Neural cell (in vitro differentiated cells): ENCODE measurements around the gene MTCH1.

Experiments used
- EP300 ChIP-seq: fragments of 450-650 bp; conservative IDR thresholded peaks from 2 replicates; pipeline ENCODE4 v1.6.1; 2014; ENCODE audit warnings: antibody characterized with exemption, mild to moderate bottlenecking, moderate library complexity; ENCODE audit not compliant: poor library complexity, severe bottlenecking
- EZH2 ChIP-seq: fragments of 200-600, 300-800 bp; shearing (Covaris generic), sonication (generic); IDR thresholded peaks from 2 replicates; pipeline ENCODE4 v1.6.1; 2014; ENCODE audit warnings: antibody characterized with exemption, low read length, borderline replicate concordance, mild to moderate bottlenecking; ENCODE audit not compliant: insufficient read depth, poor library complexity, severe bottlenecking
- MXI1 ChIP-seq: fragments of 450-650 bp; conservative IDR thresholded peaks from 2 replicates; pipeline ENCODE4 v1.6.1; 2014; ENCODE audit warnings: antibody characterized with exemption, mild to moderate bottlenecking; ENCODE audit not compliant: poor library complexity, severe bottlenecking
- POLR2AphosphoS5 ChIP-seq: IDR thresholded peaks from 2 replicates; pipeline ENCODE4 v1.6.1; 2012
- RAD21 ChIP-seq: fragments of 450-650 bp; conservative IDR thresholded peaks from 2 replicates; pipeline ENCODE4 v1.6.1; 2014; ENCODE audit warnings: antibody characterized with exemption, mild to moderate bottlenecking, moderate library complexity
- TAF1 ChIP-seq: IDR thresholded peaks from 2 replicates; pipeline ENCODE4 v1.6.1; 2012; ENCODE audit warnings: low read depth
- TF ChIP-seq, protein P1 (sequence below): fragments of 450-650 bp; IDR thresholded peaks from 2 replicates; pipeline ENCODE4 v1.5.1; 2014; ENCODE audit warnings: antibody characterized with exemption, mild to moderate bottlenecking, moderate library complexity; ENCODE audit not compliant: poor library complexity, severe bottlenecking
- TF ChIP-seq, protein P2 (sequence below): IDR thresholded peaks from 2 replicates; pipeline ENCODE4 v1.6.1; 2012; ENCODE audit warnings: borderline replicate concordance

DNA sequence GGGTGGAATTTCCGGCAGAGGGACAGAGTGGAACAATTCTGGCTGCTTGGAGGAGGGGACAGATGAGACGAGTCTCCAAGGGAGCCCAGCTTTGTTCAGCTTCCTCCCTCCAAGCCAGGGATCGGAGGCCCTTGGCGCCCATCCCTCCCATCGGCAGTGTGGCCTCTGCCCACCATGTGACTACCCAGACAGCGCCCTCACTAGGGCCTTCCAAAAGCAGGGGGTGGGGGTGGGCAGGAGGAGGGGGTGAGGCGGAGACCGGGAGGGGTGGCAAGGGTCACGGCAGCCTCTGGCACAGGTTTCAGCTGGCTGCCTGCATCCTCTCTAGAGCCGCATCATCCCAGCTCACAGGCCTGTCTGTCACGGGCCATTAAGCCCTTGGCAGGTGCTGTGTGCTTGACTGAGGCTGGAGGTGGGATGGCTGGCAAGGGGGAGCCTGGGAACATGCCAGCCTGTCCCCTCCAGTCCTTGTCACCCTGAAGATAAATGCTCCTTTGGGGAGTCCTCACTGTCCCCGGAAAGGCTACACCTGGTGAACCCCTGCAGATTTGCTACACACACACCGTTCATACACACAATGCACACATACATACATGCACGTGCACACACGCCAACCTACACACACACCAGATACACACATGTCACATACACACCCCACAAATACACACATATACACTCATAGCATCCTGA, 13.2 kb upstream of the MTCH1 start:
- TF ChIP-seq, protein P1, sequence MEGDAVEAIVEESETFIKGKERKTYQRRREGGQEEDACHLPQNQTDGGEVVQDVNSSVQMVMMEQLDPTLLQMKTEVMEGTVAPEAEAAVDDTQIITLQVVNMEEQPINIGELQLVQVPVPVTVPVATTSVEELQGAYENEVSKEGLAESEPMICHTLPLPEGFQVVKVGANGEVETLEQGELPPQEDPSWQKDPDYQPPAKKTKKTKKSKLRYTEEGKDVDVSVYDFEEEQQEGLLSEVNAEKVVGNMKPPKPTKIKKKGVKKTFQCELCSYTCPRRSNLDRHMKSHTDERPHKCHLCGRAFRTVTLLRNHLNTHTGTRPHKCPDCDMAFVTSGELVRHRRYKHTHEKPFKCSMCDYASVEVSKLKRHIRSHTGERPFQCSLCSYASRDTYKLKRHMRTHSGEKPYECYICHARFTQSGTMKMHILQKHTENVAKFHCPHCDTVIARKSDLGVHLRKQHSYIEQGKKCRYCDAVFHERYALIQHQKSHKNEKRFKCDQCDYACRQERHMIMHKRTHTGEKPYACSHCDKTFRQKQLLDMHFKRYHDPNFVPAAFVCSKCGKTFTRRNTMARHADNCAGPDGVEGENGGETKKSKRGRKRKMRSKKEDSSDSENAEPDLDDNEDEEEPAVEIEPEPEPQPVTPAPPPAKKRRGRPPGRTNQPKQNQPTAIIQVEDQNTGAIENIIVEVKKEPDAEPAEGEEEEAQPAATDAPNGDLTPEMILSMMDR, result no peak
- TF ChIP-seq POLR2AphosphoS5 (no peak), RAD21 (no peak), EZH2 (no peak), TAF1 (no peak), EP300 (no peak), MXI1 (no peak)
- TF ChIP-seq, protein P2, sequence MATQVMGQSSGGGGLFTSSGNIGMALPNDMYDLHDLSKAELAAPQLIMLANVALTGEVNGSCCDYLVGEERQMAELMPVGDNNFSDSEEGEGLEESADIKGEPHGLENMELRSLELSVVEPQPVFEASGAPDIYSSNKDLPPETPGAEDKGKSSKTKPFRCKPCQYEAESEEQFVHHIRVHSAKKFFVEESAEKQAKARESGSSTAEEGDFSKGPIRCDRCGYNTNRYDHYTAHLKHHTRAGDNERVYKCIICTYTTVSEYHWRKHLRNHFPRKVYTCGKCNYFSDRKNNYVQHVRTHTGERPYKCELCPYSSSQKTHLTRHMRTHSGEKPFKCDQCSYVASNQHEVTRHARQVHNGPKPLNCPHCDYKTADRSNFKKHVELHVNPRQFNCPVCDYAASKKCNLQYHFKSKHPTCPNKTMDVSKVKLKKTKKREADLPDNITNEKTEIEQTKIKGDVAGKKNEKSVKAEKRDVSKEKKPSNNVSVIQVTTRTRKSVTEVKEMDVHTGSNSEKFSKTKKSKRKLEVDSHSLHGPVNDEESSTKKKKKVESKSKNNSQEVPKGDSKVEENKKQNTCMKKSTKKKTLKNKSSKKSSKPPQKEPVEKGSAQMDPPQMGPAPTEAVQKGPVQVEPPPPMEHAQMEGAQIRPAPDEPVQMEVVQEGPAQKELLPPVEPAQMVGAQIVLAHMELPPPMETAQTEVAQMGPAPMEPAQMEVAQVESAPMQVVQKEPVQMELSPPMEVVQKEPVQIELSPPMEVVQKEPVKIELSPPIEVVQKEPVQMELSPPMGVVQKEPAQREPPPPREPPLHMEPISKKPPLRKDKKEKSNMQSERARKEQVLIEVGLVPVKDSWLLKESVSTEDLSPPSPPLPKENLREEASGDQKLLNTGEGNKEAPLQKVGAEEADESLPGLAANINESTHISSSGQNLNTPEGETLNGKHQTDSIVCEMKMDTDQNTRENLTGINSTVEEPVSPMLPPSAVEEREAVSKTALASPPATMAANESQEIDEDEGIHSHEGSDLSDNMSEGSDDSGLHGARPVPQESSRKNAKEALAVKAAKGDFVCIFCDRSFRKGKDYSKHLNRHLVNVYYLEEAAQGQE, result no peak
